CD4-positive, alpha-beta T cell treated with Interleukin-17A for 1 hour (primary cell): ENCODE data around the gene KCNK2.

Experiments used
- DNase-seq: peaks from one replicate; pipeline ENCODE4 v3.0.0-alpha.2; 2020

Gene KCNK2, protein sequence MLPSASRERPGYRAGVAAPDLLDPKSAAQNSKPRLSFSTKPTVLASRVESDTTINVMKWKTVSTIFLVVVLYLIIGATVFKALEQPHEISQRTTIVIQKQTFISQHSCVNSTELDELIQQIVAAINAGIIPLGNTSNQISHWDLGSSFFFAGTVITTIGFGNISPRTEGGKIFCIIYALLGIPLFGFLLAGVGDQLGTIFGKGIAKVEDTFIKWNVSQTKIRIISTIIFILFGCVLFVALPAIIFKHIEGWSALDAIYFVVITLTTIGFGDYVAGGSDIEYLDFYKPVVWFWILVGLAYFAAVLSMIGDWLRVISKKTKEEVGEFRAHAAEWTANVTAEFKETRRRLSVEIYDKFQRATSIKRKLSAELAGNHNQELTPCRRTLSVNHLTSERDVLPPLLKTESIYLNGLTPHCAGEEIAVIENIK

GRCh38 chr1:215082532-215083382, at the start of gene KCNK2:
TSS of gene KCNK2 (plus strand) at chr1:215082737. CDS start at chr1:215083386, 649 bp downstream.
- DNase-seq = no peak

DNA sequence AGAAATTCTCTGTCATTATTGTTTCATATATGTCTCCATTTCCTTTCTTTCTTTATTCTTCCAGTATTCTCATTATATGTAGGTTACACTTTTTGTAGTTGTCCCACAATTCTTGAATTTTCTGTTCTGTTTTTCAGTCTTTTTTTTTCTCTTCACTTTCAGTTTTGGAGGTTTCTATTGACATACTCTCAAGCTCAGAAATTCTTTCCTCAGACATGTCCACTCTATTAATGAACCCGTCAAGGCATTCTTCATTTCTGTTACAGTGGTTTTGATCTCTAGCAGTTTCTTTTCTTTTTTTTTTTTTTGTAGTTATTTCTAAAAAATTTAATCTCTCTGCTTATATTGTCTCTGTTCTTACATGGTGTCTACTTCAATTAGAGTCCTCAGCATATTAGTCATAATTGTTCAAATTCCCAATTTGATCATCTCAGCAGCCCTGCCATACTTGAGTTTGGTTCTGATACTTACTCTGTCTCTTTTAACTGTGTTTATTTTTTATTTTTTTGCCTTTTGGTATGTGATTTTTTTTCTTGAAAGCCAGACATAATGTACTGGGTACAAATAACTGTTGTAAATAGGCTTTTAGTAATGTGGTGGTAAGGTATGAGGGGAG, 49.5 kb upstream of the KCNK2 start:
- DNase-seq = no peak

DNA sequence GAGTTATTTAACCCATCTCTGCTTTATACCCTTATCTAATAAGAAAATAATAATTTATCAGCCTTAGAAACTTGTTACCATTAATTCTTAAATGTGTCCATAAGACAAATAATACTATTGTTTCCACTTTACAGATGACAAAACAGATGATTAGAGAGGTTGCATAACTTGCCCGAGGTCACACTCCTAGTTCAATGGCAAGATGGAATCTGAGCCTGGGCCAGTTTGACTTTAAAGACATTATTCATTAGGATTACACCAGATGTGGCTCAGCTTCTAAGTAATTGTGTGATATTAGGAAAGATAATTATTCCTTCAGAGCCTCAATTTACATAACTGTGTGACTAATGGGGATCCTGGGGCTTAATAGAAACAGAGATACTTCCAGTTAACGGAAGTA, 42.3 kb upstream of the KCNK2 start:
- no peak for DNase-seq

- no peak for DNase-seq
Measured at GRCh38 chr1:215043401-215043800, 39.1 kb upstream of the KCNK2 start.

GRCh38 chr1:215044151-215044550, 38.4 kb upstream of the KCNK2 start:
- DNase-seq = no peak

DNA sequence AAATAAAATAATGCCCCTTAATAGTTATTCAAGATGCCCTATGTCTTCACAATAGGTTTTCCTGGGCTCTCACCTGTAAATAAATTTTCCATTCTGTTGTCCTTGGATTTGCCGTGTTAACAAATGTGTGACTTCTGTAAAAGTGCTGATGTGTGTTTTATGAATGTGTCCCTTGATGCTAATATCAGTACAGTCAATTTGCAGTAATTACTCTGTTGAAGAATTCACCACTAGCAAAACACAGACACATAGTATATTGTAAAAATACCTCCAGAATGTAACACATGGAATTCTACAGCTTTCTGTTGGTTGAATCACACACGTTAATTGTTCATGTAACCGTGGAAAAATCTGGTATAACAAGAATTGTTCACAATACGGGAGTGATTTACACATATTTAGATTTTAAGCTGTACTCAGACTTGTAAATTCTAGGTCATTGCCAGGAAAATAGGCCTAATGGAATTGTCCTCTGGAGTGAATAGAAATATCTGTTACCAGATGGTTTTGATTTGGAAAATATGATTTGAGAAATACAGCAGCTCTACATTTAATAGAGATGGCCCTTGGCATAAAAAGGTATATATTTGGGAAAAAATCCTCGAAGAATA, 36.7 kb upstream of the KCNK2 start:
- no peak for DNase-seq

- DNase-seq = no peak
Measured at GRCh38 chr1:215052256-215053015, 30.1 kb upstream of the KCNK2 start.

- no peak for DNase-seq
Measured at GRCh38 chr1:215054266-215054665, 28.3 kb upstream of the KCNK2 start.

DNA sequence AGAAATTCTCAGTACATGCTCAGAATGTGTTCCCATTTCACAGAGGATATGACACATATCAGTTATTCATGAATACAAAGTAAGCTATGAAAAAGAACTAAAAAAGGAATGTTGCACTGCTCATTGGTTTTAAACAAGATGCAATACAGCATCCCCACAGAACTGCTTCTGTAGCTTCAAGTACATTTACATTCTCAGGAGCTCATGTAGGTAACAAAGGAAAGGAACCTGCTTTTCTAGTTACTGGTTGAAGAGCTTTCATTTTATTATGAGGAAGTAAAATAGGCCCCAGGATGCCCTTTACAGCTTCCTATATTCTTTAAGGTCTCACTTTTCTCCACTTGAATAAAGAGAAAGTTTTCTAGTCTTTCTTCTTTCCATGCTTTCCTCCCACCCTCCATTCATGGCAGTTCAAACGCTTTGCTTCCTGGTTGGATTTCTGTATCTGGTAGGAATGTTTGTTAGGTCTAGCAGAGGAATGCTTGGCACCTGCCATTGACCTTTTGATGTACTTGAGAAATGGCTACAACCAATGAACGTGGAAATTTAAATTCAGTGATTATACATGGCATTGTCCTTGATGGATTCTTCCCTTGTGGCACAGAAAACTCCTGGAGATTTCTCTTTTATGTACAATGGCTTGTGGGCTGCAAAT, 27.1 kb upstream of the KCNK2 start:
- DNase-seq = no peak

DNA sequence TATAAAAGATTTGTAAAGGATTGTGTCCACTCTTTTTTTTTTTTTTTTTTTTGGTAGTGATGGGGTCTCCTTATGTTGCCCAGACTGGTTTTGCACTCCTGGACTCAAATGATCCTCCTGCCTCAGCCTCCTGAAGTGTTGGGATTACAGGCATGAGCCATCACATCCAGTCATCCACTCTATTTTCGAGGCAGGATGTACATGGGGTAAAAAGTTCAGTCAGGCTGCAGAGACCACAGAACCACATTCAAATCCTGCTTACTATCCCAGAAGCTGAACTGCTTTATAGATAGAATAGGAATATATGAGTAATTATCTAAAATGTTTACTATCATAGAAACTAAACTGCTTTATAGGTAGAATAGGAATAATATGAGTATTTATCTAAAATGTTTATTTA, 26.0 kb upstream of the KCNK2 start:
- no peak for DNase-seq

GRCh38 chr1:215059947-215060346, 22.6 kb upstream of the KCNK2 start:
- DNase-seq = no peak

- no peak for DNase-seq
Measured at GRCh38 chr1:215064327-215064726, 18.2 kb upstream of the KCNK2 start.

DNA sequence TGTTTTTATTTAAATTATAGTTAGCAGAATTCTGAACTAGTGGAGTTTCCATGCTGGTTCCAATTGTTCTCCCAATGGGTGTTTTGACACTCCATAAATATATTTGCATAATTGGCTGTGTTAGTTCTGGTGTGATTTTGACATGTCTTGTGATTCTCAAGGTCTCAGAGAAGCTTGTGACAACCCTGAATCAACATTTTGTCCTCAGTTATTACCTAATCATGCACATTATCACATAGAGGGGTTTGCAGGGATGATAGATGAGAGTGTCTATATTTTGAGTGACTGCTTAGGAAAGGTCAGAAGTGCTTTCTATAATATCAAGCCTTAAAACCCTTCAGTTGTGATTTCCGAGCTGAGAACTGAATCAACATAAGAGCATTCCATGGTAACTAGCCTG, 11.5 kb upstream of the KCNK2 start:
- DNase-seq = no peak

- no peak for DNase-seq
Measured at GRCh38 chr1:215076322-215076721, 6.2 kb upstream of the KCNK2 start.

DNA sequence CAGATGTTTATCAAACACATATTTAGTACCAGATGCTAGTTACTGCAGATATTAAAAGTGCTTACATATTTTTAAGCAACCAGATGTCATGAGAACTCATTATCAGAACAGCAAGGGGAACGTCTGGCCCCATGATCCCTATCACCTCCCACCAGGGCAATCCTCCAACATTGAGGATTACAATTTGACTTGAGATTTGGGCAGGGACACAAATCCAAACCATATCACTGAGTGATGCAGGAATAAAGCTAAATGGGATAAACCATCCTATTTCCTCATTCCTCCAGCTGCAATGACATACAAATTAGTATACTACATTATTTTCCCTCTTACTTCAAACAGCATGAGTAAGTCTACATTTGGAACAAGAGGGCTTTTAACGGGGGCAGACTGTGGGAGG, 3.1 kb upstream of the KCNK2 start:
- DNase-seq = no peak

- DNase-seq = no peak
Measured at GRCh38 chr1:215081661-215082531, 641 bp upstream of the KCNK2 start.

DNA sequence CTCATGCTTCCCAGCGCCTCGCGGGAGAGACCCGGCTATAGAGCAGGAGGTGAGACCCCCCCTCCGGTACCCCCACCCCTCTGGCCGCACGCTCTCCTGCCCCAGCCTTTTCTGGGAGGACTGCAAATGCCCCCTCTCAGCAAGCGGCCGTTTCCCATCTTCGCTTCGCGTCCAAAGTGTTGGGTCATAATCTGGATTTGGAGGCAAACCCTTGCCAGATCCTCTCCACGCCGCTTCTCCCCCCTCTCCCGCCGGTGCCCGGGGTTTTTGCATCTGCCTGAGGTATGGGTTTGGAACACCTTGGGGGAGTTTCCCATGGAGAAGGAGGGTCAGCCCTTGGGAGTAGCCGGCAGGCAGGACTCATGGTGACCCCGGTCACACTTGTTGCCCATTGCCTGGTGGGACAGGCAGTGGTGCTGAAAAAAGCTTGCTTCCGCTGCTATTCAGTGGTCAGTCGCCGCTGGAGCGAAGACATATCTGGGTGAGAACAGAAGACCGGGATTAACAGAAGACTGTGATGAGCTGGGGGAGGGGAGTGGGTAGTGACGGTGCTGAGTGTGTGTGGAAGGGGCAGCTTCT, 935 bp downstream of the KCNK2 start:
- no peak for DNase-seq

GRCh38 chr1:215084621-215085020, 2.1 kb downstream of the KCNK2 start:
- no peak for DNase-seq

DNA sequence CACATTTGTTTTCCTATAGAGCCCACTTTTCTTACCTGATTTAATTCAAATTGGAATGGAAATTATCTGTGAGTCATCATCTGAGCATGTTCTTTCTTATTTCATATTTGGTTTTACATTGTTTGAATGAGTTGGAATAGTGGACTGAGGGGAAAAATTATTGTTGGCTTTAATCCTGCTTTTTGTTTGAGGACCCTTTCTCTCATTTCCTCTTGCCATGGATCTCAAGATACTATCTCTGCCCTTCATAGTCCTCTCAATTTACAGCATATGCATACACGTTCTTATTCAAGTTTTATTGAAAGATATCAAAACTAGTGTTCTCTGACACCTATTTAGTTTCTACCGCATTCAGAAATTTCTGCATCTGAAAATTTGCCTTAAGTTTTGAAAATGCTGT, 5.1 kb downstream of the KCNK2 start:
- no peak for DNase-seq

DNA sequence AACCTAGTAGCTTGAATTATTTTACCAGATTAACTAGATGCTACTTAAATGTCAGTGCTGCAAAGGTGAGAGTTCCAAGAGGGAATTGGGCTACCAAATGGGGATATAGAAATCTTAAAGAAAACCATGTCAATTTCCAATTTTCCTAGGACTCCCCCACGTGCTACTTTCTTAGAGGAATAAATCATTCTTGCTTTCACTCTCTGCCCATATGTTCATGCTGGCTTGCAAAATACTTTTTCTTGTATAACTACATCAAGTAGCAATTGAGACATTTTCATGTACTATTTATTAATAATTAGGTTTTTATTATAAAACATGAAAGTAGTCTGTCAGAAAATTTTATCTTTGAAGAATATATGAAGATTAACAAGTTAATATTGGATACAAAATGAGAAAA, 11.8 kb downstream of the KCNK2 start:
- no peak for DNase-seq
